ENCODE results near the gene GBP4. TPM values are rescaled to one million over a fixed set of nuclear protein-coding genes. Genes with fewer than 3 reads are reported as not detected.

GBP4 gene
- polyA plus RNA-seq, 3 donors: 11.2 to 13.1 (median 11.6) TPM

DNA sequence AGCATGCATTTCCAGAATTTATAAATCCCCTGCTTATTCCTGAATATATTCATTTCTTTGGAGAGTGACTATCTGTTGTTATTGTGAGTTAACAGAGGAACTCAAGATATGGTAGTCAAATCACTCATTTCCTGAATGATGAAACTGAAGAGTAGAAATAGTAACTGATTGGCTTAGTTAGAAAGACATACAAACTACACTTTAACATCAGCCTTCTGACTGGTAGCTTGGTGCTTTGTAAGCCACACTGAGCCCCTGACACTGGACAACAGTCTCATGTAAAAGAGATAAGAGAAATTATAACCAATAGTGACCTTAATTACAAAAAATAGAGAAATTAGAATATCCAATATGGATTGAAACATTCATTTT, 27.7 kb downstream of the GBP4 start:
- DNase-seq (ENCODE audit: low read depth in 3 of 3, low spot score in 2 of 3): no peak

DNA sequence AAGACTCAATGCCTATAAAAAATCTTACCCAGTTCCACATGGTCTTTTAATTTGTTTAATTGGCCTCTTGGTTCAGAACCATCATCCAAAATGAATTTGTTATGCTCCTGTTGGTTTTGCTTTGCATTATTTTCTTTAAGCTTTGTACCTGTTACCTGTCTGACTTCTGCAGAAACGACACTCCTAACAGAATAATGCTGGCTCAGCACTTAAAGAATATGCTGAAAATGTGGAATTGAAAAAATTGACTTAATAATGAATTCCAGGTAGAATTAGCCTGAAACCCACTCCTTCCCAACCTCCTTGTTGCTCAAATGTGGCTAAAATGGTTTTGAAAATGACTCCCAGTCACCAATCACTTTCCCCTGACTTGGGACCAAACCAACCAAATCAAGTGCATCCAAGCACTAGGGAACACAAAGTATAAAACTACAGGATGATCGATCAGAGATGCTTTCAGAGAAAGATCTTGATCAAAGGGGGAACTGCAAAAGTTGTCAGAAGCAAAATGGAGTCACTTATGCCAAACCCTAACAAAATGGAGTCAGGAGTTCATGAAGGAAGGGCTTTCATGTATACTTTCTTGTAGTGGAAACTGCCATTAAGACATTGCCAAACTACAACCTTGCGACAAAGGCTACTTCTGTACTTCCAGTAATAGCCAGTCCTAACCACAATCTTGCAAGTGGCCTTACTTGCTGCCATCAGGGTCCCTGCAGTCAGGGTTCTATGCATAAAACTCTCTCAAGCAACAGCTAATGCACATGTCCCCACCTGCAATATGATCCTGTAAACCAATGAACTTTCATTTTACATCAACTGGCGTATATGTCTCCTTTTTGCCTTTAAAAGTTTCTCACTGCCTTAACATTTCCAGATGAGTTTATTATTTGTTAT, 28.3 kb downstream of the GBP4 start:
- DNase-seq (ENCODE audit: low read depth in 3 of 3, low spot score in 2 of 3): no peak

DNA sequence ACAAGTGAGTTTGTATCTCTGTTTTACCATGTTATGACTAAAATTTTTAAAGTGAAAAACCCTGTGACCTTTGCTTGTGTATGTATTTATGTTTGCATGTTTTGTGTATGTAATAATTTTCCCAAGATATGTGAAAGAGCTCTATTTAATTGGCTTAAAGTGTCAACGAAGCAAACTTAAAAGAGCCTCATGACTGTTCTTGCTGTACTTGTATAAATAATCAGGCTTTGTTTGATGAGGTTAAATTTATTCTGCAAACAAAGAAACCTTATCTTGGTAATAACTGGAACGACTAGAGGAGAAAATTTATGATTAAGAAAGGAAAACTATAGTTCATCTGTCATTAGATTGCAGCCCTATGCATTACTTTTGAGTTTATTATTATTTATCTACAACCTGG, 29.6 kb downstream of the GBP4 start:
- no peak for DNase-seq (ENCODE audit: low read depth in 3 of 3, low spot score in 2 of 3)

DNA sequence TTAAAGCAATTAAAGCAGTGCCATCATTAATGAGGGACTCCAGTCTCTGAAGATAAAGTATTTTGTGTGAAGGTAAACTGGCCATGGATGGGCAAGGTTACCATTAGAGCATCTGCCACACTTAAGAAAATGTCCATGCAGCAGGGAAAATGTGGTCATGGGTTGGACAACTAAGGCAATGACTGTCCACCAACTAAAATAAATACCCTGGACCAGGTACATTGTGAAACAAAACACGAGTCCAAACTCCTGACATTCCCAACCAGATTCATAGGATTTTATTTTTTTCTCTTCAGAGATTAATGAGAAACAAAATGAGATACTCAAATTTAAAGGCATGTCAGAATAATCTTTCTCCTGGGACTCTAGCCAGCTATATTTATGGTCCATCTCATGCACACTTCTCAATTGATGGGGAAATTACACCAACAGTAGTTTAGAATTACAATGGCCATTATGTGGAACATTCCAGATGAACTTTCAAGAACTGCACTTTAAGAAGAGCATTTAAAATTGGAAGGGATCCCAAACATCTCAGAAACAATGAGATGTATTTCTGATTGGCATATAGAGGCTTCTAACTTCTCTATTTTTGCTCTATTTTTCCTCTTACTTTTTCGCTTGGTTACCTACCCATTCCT, 31.0 kb downstream of the GBP4 start:
- no peak for DNase-seq (ENCODE audit: low read depth in 3 of 3, low spot score in 2 of 3)

DNA sequence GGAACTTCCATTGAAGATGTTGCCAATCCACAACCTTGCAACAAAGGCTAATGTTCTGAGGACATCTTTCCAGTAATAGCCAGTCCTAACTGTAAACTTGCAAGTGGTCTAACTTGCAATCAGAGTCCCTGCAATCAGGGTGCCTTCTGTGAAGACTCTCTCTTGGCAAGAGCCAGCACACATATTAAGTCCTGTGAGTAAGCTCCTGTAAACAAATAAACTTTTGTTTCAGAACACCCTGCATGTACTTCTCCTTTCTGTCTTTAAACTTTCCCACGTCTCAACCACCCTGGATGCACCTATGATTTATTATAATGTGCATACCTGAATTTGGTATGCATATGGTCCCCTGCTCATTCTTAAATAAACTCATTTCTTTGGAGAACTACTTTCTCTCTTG, 32.0 kb downstream of the GBP4 start:
- no peak for DNase-seq (ENCODE audit: low read depth in 3 of 3, low spot score in 2 of 3)

DNA sequence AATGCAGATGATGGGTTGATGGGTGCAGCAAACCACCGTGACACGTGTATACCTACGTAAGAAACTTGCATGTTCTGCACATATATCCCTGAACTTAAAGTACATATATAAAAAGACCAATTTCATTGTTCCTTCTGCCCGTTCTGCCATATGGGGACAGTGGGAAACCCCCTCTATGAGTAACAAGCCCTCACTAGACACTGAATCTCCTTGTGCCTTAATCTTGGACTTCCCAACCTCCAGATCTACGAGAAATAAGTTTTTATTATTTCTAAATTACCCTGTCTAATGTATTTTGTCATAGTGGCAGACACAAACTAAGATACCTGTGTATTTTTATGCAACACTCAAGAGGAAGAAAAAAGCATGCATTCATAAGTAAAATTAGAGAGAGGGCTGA, 32.9 kb downstream of the GBP4 start:
- no peak for DNase-seq (ENCODE audit: low read depth in 3 of 3, low spot score in 2 of 3)

DNA sequence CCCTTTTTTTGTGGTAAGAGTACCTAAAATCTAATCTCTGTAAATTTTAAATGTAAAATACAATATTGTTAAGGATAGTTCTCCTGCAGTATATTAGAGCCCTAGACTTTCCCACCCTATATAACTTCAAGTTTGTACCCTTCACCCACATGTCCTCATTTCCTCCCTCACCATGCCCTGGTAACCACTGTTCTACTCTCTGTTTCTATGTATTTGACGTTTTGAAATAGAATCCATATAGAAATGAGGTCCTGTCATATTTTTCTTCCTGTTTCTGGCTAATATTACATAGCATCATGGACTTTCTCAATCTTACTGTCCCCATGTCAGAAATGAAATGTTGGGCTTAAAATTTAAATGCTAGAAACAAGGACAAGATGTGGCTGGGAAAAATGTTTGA, 47.7 kb downstream of the GBP4 start:
- no peak for DNase-seq (ENCODE audit: low read depth in 3 of 3, low spot score in 2 of 3)

DNA sequence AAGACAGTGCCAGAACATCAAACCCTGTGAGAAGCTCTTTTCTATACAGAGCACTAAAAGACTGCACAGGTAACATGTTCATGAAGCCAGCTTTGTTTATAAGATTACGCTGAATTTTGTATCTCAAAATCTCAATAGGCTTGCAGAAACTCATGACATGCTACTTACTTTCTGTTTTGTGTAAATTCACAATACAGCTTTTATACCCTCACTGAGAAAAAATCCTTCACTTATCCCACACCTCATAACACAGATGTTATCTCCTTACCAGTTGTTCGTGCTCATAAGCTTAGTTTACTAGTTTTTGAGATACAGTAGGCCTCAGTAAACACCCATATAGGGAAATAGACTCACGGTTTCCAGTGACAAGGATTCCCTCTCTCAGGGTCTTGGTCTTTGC, 48.8 kb downstream of the GBP4 start:
- no peak for DNase-seq (ENCODE audit: low read depth in 3 of 3, low spot score in 2 of 3)

DNA sequence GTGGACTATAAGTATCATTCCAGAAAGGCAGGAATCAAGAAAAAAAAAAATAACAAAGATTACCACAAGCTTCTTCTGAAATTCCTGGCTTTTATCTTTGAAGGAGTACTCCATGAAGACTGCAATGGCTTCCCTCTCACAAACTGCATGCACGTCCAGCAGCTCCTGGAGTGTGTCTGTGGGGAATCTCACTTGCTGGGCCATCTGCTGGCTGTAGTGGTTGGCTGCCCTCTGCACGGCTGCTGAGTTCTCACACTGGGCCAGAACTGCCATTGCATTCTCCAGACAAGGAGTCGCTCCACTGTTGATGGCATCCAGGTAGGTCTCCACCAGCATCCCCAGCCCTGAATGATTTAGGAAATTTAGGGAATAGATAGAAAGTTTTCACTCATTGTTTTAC, 49.5 kb downstream of the GBP4 start:
- no peak for DNase-seq (ENCODE audit: low read depth in 3 of 3, low spot score in 2 of 3)

DNA sequence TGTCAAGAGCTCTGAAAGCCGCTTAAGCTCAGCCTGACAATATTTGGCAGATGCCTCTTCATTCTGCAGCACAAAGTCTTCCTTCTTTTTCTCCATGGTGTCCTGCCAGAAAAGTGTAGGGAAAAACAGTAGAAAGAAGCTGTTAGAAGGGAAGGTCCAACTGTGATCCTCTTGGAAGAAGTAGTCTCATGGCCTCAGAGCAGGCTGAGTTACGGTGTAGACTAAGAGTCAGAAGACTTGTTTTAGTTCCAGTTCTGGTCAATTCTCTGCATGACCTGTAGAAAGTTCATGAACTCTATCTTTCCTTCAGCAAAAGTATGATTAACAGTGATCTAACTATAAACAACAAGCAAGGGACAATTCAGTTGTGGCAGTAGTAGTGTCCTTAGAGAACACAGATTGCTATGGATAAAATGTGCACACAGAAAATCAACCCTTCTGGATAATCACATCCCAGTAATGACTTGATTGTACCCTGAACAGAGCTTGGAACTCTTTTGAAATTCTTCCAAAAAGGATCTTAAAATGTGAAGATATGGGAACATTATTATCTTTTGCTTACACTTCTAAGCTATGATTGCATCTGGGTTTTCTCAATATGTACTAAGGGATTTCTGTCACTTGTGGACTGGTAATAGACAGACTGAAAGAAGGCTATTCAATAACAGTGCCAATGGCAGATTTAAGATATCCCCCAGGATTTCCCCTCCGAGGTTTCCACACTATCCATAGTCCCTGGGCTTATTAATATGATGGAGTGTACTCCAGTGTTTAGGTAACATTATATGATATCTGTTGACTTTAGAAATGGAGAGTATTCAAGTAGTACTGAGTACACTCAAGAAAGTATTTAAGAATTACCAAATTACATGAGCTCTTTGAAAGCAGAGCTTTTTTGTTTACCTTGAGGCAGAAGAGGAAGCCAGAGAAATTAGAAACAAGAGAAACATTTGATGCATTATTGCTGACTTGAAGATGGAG, 50.8 kb downstream of the GBP4 start:
- no peak for DNase-seq (ENCODE audit: low read depth in 3 of 3, low spot score in 2 of 3)

DNA sequence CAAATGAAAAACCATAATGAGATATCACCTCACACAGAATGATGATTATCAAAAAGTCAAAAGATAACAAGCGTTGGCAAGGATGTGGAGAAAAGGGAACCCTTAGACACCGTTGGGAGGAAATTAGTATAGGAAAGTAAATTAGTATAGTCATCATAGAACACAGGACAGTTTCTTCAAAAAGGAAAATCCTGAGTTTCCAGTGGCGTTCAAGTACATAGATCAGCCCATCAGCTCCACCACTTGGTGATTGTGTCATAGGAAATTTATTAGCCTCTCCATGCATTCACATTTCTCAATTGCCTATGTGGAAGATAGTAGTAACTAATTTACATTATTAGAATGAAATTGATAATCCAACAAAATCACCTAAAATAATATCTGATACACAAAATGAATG, 52.0 kb downstream of the GBP4 start:
- no peak for DNase-seq (ENCODE audit: low read depth in 3 of 3, low spot score in 2 of 3)

DNA sequence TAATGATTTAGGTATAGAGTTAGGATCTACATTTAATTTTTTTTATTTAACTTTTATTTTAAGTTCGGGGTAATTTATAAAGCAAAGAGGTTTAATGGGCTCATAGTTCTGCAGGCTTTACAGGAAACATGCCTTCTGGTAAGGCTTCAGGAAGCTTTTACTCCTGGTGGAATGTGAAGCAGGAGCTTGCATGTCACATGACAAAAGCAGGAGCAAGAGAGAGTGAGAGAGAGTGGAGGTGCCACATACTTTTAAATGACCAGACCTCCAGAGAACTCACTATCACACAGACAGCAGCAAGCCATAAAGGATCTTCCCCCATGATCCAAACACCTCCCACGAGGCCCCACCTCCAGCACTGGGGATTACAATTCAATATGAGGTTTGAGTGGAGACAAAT, 55.3 kb downstream of the GBP4 start:
- DNase-seq (ENCODE audit: low read depth in 3 of 3, low spot score in 2 of 3): no peak

DNA sequence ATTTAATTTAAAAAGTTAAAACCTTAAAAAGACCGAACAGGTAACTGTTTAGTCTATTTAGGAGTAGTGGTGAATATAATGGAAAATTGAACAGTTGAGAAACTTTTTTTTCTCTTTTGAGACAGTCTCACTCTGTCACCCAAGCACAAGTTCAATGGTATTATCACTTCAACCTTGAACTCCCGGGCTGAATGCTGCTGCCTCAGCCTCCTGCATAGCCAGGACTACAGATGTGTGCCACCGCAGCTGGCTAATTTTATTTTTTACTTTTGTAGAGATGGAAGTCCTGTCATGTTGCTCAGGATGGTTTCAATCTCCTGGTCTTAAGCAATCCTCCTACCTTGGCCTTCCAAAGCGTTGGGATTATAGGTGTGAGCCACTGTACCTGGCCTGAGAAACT, 56.6 kb downstream of the GBP4 start:
- DNase-seq (ENCODE audit: low read depth in 3 of 3, low spot score in 2 of 3): no peak

DNA sequence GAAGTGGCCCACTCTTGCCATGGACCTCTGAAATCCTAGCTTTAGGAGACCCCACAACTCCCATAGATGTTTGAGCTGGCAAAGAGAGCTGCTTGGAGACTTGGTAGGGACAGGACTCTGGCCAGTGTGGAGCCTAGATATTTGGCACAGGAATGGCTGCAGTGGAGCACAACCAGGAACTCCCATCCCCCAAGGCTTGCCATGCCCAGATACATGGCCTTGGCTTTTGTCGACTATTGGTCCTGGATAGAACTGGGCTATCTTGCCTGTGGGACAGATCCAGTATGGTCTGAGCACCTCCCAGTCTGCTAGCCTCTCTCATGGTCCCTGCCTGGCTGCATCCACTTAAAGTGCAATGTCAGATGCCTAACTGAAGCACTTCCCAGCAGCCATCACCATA, 65.0 kb downstream of the GBP4 start:
- no peak for DNase-seq (ENCODE audit: low read depth in 3 of 3, low spot score in 2 of 3)

Other genes with a start within 250 kb of the GBP4 start
- 10 to 100 TPM; 56.5 to 65.0 (median 56.8) TPM for gene KYAT3, start 206.3 kb downstream of the GBP4 start, polyA plus RNA-seq (ENCODE audit: insufficient read length in 3 of 3)
- 10 to 100 TPM; 17.3 to 20.4 (median 20.3) TPM for gene RBMXL1, start 206.3 kb downstream of the GBP4 start, polyA plus RNA-seq (ENCODE audit: insufficient read length in 3 of 3)
- 10 to 100 TPM; 26.0 to 31.6 (median 26.5) TPM for gene GBP3, start 176.1 kb downstream of the GBP4 start, polyA plus RNA-seq (ENCODE audit: insufficient read length in 3 of 3)
- gene GBP1, start 133.7 kb downstream of the GBP4 start, polyA plus RNA-seq (ENCODE audit: insufficient read length in 3 of 3): 10 to 100 TPM; 14.9 to 18.0 (median 14.9) TPM
- 1 to 10 TPM; 1.8 to 4.0 (median 3.5) TPM for gene GBP2, start 72.8 kb downstream of the GBP4 start, polyA plus RNA-seq (ENCODE audit: insufficient read length in 3 of 3)
- under 1 TPM in 2 of 3 donors, not detected in 1; 0.14 to 0.18 TPM for gene GBP7, start 22.9 kb downstream of the GBP4 start, polyA plus RNA-seq (ENCODE audit: insufficient read length in 3 of 3)
- 1 to 10 TPM in 1 of 3 donors, under 1 TPM in 2; 0.31 to 1.2 (median 0.33) TPM for gene GBP5, start 73.9 kb upstream of the GBP4 start, polyA plus RNA-seq (ENCODE audit: insufficient read length in 3 of 3)
- not detected for gene GBP6, start 165.1 kb upstream of the GBP4 start, polyA plus RNA-seq (ENCODE audit: insufficient read length in 3 of 3)

Measured in right renal cortex interstitium (tissue), 3 donors.